Ishikawa (cell line): ENCODE measurements around the gene RAB14.

ENCODE experiments used
- CEBPB ChIP-seq: IDR thresholded peaks from 2 replicates; pipeline ENCODE4 v1.6.1; 2012
- CREB1 ChIP-seq: IDR thresholded peaks from 2 replicates; pipeline ENCODE4 v1.6.1; 2012; ENCODE audit warnings: low read depth
- EP300 ChIP-seq: IDR thresholded peaks from 2 replicates; pipeline ENCODE4 v1.6.1; 2012; ENCODE audit warnings: borderline replicate concordance
- FOXM1 ChIP-seq: IDR thresholded peaks from 2 replicates; pipeline ENCODE4 v1.6.1; 2012; ENCODE audit warnings: low read depth, borderline replicate concordance
- MAX ChIP-seq: IDR thresholded peaks from 2 replicates; pipeline ENCODE4 v1.6.1; 2012
- RAD21 ChIP-seq: IDR thresholded peaks from 2 replicates; pipeline ENCODE4 v1.6.1; 2012; ENCODE audit warnings: low read depth
- REST ChIP-seq: IDR thresholded peaks from 2 replicates; pipeline ENCODE4 v1.6.1; 2012; ENCODE audit warnings: low read depth, mild to moderate bottlenecking
- TAF1 ChIP-seq: IDR thresholded peaks from 2 replicates; pipeline ENCODE4 v1.6.1; 2012; ENCODE audit warnings: low read depth, mild to moderate bottlenecking
- TCF12 ChIP-seq: IDR thresholded peaks from 2 replicates; pipeline ENCODE4 v1.6.1; 2012; ENCODE audit warnings: low read depth
- TEAD4 ChIP-seq: IDR thresholded peaks from 2 replicates; pipeline ENCODE4 v1.6.1; 2012
- USF1 ChIP-seq: IDR thresholded peaks from 2 replicates; pipeline ENCODE4 v1.6.1; 2012
- YY1 ChIP-seq: IDR thresholded peaks from 2 replicates; pipeline ENCODE4 v1.6.1; 2012; ENCODE audit warnings: low read depth

GRCh38 chr9:121226175-121226574 is 24.5 kb upstream of the RAB14 start:
- no peak for TF ChIP-seq TCF12
- no peak for TF ChIP-seq EP300
- no peak for TF ChIP-seq REST
- TF ChIP-seq TEAD4: no peak
- TF ChIP-seq TAF1: no peak
- no peak for TF ChIP-seq RAD21
- TF ChIP-seq USF1: no peak
- no peak for TF ChIP-seq MAX
- no peak for TF ChIP-seq CEBPB
- no peak for TF ChIP-seq CREB1
- no peak for TF ChIP-seq YY1
- TF ChIP-seq FOXM1: no peak
